SK-MEL-5 (cell line): ENCODE measurements around the gene SPDYC. TPM values are rescaled to one million over a fixed set of nuclear protein-coding genes. Genes with fewer than 3 reads are reported as not detected.

Experiments used
- DNase-seq: peaks from one replicate; pipeline ENCODE4 v3.0.0-alpha.2; 2016; ENCODE audit warnings: low read depth, low spot score
- in situ Hi-C: cut with HindIII; loops from 2 replicates; pipeline ENCODE4 v1.10.0; 2016; ENCODE audit warnings: low sequenced_read_pairs, high pct_unique_total_duplicates, low pct_unique_long_range_greater_than_20kb
- small RNA-seq, 2 experiments: library from RNA; depleted of rRNA; stranded (forward); fragments of <200 nt; gene quantifications; one replicate each; pipeline ENCODE3, GENCODE V24; 2014
- total RNA-seq: library from RNA; depleted of rRNA; stranded (reverse); fragments of >200 nt; shearing (Covaris generic); gene quantifications from 2 replicates; pipeline ENCODE4 v1.2.3, GENCODE V29; 2014; rRNA removed

Gene SPDYC
- total RNA-seq, 1 experiment from 2014 or later: not detected

GRCh38 chr11:65211293-65212105 is 41.5 kb downstream of the SPDYC start:
- in situ Hi-C loops: no loop called here
- DNase-seq: no peak

GRCh38 chr11:65212226-65212801 is 42.3 kb downstream of the SPDYC start:
- no peak for DNase-seq
- in situ Hi-C loops: no loop called here

- in situ Hi-C loops: no loop called here
- no peak for DNase-seq
Measured at GRCh38 chr11:65213322-65214211, 43.5 kb downstream of the SPDYC start.

- in situ Hi-C loops: no loop called here
- no peak for DNase-seq
Measured at GRCh38 chr11:65214212-65214845, 44.3 kb downstream of the SPDYC start.

- no peak for DNase-seq
- in situ Hi-C loops: no loop called here
Measured at GRCh38 chr11:65215441-65216076, 45.5 kb downstream of the SPDYC start.

GRCh38 chr11:65216830-65217229 is 46.8 kb downstream of the SPDYC start:
- in situ Hi-C loops: no loop called here
- no peak for DNase-seq

GRCh38 chr11:65217441-65218423 is 47.7 kb downstream of the SPDYC start:
- in situ Hi-C loops: no loop called here
- no peak for DNase-seq

GRCh38 chr11:65218446-65218845 is 48.4 kb downstream of the SPDYC start:
- DNase-seq: no peak
- in situ Hi-C loops: no loop called here

GRCh38 chr11:65219930-65220213 is 49.8 kb downstream of the SPDYC start:
- in situ Hi-C loops: no loop called here
- DNase-seq: no peak

GRCh38 chr11:65221026-65221425 is 51.0 kb downstream of the SPDYC start:
- DNase-seq: no peak
- in situ Hi-C loops: no loop called here

Small RNAs within 50 kb of the gene (small RNA-seq; reads per million reads assigned to genes)
- gene HIGD1AP10: 0 reads per million in 2 experiments
- gene PDCL2P2: 0 reads per million in 2 experiments
- 0.10 to 5.6 reads per million in 2 experiments for gene RNU2-23P

Other genes starting within 250 kb of the SPDYC start
- 8.4 and 13.3 TPM in 2 replicates for gene PPP2R5B, start 245.5 kb upstream of the SPDYC start, total RNA-seq
- gene GPHA2, start 234.3 kb upstream of the SPDYC start, total RNA-seq: not detected in 2 replicates
- gene MAJIN, start 198.1 kb upstream of the SPDYC start, total RNA-seq: not detected in 2 replicates
- gene BATF2, start 173.3 kb upstream of the SPDYC start, total RNA-seq: 0.43 and 0.45 TPM in 2 replicates
- gene ARL2, start 156.1 kb upstream of the SPDYC start, total RNA-seq: 88.5 and 88.6 TPM in 2 replicates
- 6.2 and 7.4 TPM in 2 replicates for gene SNX15, start 142.8 kb upstream of the SPDYC start, total RNA-seq
- gene SAC3D1, start 129.0 kb upstream of the SPDYC start, total RNA-seq: 4.7 and 4.8 TPM in 2 replicates
- not detected in 2 replicates for gene NAALADL1, start 111.7 kb upstream of the SPDYC start, total RNA-seq
- 18.8 and 21.7 TPM in 2 replicates for gene CDCA5, start 86.2 kb upstream of the SPDYC start, total RNA-seq
- 22.2 and 23.8 TPM in 2 replicates for gene ZFPL1, start 86.0 kb upstream of the SPDYC start, total RNA-seq
- 86.9 and 92.9 TPM in 2 replicates for gene VPS51, start 74.0 kb upstream of the SPDYC start, total RNA-seq
- gene TM7SF2, start 58.4 kb upstream of the SPDYC start, total RNA-seq: 3.4 and 5.3 TPM in 2 replicates
- gene ZNHIT2, start 52.5 kb upstream of the SPDYC start, total RNA-seq: 7.5 and 8.1 TPM in 2 replicates
- gene FAU, start 48.1 kb upstream of the SPDYC start, total RNA-seq: 196 and 229 TPM in 2 replicates
- gene MRPL49, start 47.9 kb upstream of the SPDYC start, total RNA-seq: 52.2 and 53.9 TPM in 2 replicates
- gene SYVN1, start 35.7 kb upstream of the SPDYC start, total RNA-seq: 8.9 and 12.2 TPM in 2 replicates
- 40.5 and 54.5 TPM in 2 replicates for gene CAPN1, start 11.7 kb downstream of the SPDYC start, total RNA-seq
- 5.1 and 19.5 TPM in 2 replicates for gene POLA2, start 91.7 kb downstream of the SPDYC start, total RNA-seq
- 0.42 and 1.2 TPM in 2 replicates for gene CDC42EP2, start 144.6 kb downstream of the SPDYC start, total RNA-seq
- gene DPF2, start 163.6 kb downstream of the SPDYC start, total RNA-seq: 21.6 and 22.9 TPM in 2 replicates
- gene TIGD3, start 184.5 kb downstream of the SPDYC start, total RNA-seq: 0.88 and 1.0 TPM in 2 replicates
- gene SLC25A45, start 212.4 kb downstream of the SPDYC start, total RNA-seq: 3.4 and 4.6 TPM in 2 replicates
- 36.4 and 37.5 TPM in 2 replicates for gene FRMD8, start 216.4 kb downstream of the SPDYC start, total RNA-seq